Measurements from ENCODE around the gene PSEN1.

- TF ChIP-seq CTCF (optimal IDR thresholded peaks at IDR 0.05 in 1 of 3, IDR thresholded peaks at IDR 0.05 in 1 of 3, conservative IDR thresholded peaks at IDR 0.05 in 1 of 3; ENCODE audit: extremely low read depth in 1 of 3, insufficient read depth in 2 of 3, low read length in 3 of 3) (no peak), EZH2 (IDR thresholded peaks at IDR 0.05; ENCODE audit: low read length) (no peak)
Observed at GRCh38 chr14:73243341-73243740, 107.0 kb downstream of the PSEN1 start.
